ENCODE results near the gene ZNF644.
"Not testable (repeated sequence)": the region's sequence is repeated elsewhere in the genome, so short reads cannot be mapped to it uniquely, and the experiment has no call there.

The ZNF644 gene

GRCh38 chr1:90919190-90919719 is 102.6 kb downstream of the ZNF644 start:
- no peak for DNase-seq (ENCODE audit: extremely low spot score)
- POLR2A ChIA-PET, result interaction anchor here (1.1 kb wide), 1 partner anchor 102 kb away, joined by 3 read pairs; the partner anchor contains the start of gene ZNF644
- TF ChIP-seq, protein P1, sequence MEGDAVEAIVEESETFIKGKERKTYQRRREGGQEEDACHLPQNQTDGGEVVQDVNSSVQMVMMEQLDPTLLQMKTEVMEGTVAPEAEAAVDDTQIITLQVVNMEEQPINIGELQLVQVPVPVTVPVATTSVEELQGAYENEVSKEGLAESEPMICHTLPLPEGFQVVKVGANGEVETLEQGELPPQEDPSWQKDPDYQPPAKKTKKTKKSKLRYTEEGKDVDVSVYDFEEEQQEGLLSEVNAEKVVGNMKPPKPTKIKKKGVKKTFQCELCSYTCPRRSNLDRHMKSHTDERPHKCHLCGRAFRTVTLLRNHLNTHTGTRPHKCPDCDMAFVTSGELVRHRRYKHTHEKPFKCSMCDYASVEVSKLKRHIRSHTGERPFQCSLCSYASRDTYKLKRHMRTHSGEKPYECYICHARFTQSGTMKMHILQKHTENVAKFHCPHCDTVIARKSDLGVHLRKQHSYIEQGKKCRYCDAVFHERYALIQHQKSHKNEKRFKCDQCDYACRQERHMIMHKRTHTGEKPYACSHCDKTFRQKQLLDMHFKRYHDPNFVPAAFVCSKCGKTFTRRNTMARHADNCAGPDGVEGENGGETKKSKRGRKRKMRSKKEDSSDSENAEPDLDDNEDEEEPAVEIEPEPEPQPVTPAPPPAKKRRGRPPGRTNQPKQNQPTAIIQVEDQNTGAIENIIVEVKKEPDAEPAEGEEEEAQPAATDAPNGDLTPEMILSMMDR (IDR thresholded peaks at IDR 0.05; ENCODE audit: control extremely low read depth, extremely low read depth, low read depth, missing control alignments), result no peak
- CTCF ChIA-PET, result interaction anchor here (1.0 to 1.3 kb wide), 2 partner anchors 15 to 16 kb away, joined by 3 to 4 read pairs; no protein-coding TSS in a partner anchor

DNA sequence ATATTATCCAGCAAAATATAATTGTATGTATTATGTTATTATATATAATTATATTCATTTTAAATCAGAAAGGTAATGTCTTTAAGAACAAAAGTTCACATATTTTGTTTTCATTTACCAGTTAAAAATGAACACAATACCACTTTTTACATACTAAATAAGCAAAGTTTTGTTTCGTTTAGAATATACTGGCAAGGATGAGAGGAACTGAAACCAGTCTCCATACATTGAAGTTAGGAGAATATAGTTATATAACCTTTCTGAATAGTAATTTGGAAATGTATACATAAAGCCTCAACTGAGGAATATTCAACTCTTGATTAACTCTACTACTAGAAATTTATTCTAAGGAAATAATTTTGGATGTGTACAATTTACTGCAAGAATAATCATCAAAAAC is 110.5 kb downstream of the ZNF644 start:
- TF ChIP-seq, protein P1 (IDR thresholded peaks at IDR 0.05; ENCODE audit: control extremely low read depth, extremely low read depth, low read depth, missing control alignments), result no peak
- POLR2A ChIA-PET, result no interaction called here
- CTCF ChIA-PET, result no interaction called here
- DNase-seq (ENCODE audit: extremely low spot score), result no peak

- ChIA-PET POLR2A (no interaction called here), CTCF (interaction anchor here (1.7 kb wide), 1 partner anchor 10 kb away, joined by 4 read pairs; no protein-coding TSS in a partner anchor)
- no peak for DNase-seq (ENCODE audit: extremely low spot score)
- TF ChIP-seq, protein P1 (IDR thresholded peaks at IDR 0.05; ENCODE audit: control extremely low read depth, extremely low read depth, low read depth, missing control alignments), result no peak
Observed at GRCh38 chr1:90902672-90903071, 119.2 kb downstream of the ZNF644 start.

DNA sequence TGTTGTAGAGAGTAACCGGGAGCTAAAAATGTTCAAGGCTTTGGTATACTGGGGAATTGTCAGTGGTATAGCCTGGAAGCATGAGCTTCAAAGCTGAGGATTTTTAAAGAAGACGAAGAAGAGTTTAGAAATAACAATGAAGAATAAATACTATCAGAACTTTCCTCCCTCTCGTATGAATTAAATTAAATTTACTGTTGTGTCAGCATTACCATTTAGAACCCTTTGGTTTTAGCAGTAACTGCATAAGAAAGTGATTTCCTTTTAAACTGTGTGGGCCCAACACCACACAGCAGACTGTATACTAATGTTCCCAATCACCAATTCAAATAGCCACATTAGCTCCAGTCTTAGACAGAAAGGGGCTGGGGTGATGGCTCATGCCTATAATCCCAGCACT is 122.6 kb downstream of the ZNF644 start:
- POLR2A ChIA-PET, result no interaction called here
- CTCF ChIA-PET, result interaction anchor here (0.9 kb wide), 2 partner anchors 11 to 19 kb away, joined by 3 read pairs; no protein-coding TSS in a partner anchor
- DNase-seq (ENCODE audit: extremely low spot score), result no peak
- TF ChIP-seq, protein P1 (IDR thresholded peaks at IDR 0.05; ENCODE audit: control extremely low read depth, extremely low read depth, low read depth, missing control alignments), result no peak

DNA sequence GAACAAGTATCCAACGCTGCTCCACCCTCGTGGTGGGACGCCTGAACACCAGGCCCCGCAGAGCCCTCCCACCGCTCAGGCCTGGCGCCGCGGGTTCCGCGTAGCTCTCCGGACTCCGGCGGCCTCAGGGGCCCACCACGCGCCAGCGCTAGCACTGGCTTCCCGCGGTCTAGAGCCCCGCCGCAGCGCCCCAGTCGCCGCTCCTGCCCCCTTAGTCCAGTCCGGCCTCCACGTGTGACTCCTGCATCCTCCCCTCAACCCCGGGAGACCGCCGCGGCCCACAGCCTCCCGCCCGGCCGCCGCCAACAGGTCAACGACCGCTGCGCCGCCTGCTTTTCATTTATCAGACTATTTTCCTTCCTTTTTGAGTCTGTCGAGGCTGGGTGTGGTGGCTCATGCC is 128.2 kb downstream of the ZNF644 start:
- DNase-seq (ENCODE audit: extremely low spot score); CTCF ChIA-PET; POLR2A ChIA-PET: not testable (repeated sequence)

GRCh38 chr1:90892884-90893283 is 129.0 kb downstream of the ZNF644 start:
- DNase-seq (ENCODE audit: extremely low spot score); POLR2A ChIA-PET; CTCF ChIA-PET: not testable (repeated sequence)

GRCh38 chr1:90892196-90892595 is 129.6 kb downstream of the ZNF644 start:
- POLR2A ChIA-PET; DNase-seq (ENCODE audit: extremely low spot score); CTCF ChIA-PET: not testable (repeated sequence)

GRCh38 chr1:90891756-90892155 is 130.1 kb downstream of the ZNF644 start:
- CTCF ChIA-PET; DNase-seq (ENCODE audit: extremely low spot score); POLR2A ChIA-PET: not testable (repeated sequence)

GRCh38 chr1:90882221-90882620 is 139.6 kb downstream of the ZNF644 start:
- DNase-seq (ENCODE audit: extremely low spot score), result no peak
- TF ChIP-seq, protein P1 (IDR thresholded peaks at IDR 0.05; ENCODE audit: control extremely low read depth, extremely low read depth, low read depth, missing control alignments), result no peak
- POLR2A ChIA-PET, result no interaction called here
- CTCF ChIA-PET, result interaction anchor here (1.3 to 2.0 kb wide), 2 partner anchors 11 to 30 kb away, joined by 3 to 5 read pairs; no protein-coding TSS in a partner anchor

Data from GM10248 (cell line).